ENCODE measurements around the gene C1orf21. TPM values are rescaled to one million over a fixed set of nuclear protein-coding genes. Genes with fewer than 3 reads are reported as not detected.

The C1orf21 gene
- total RNA-seq, 1 donor from 2014 or later: 3.3 TPM

DNA sequence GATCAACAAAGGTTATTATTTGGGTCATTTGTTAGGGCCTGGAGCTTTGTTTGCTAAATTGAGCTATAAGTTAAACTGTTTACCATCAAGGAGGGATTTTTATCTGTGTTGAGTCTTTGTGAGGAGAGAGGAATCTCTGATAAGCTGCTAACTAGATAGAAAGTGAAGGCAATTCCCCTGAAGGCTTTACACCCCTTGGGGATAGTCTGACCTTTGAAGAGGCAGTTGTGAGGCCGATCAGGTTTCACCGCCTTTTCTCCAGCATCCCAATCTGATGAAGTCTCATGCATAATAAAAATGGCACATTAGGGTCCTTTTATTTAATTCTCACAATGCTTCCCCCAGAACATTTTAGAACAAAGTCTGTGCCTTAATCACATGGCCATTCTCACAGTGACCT lies 21.8 kb downstream of the C1orf21 start:
- intact Hi-C loops (cut with micrococcal nuclease): no loop called here

DNA sequence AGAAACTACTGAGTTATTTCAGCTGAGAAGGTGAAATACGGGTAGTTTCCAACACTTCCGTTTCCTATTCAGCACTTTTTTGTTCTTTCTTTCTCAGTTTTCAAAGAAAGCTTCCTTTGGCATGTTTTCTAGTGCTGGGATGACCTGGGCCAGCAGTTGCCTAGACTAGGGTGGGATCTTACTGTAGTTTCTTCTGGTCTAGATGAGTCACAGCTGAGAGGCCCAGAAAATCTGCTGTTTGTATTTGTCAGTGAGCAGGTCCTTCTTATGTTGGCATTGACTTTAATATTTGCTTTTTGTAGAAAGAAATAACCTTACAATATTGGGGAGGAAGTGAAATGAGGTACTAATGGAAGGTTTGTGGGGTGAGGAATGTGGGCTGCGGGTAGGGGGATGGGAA lies 22.2 kb downstream of the C1orf21 start:
- intact Hi-C loops (cut with micrococcal nuclease): no loop called here

DNA sequence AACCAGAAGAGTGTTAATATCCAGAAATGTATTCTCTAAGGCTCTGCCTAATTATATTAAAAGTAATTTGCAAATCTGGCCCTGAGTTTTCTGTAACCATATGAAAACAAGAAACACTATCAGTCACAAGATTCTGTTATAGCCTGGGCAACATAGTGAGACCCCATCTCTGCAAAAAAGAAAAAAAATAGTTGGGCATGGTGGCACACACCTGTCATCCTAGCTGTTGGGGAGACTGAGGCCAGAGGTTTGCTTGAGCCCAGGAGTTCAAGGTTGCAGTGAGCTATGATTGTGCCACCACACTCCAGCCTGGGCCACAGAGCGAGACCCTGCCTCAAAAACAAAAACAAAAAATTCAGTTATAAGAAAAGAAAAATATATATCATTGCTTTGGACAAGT lies 25.6 kb downstream of the C1orf21 start:
- intact Hi-C loops (cut with micrococcal nuclease): no loop called here

DNA sequence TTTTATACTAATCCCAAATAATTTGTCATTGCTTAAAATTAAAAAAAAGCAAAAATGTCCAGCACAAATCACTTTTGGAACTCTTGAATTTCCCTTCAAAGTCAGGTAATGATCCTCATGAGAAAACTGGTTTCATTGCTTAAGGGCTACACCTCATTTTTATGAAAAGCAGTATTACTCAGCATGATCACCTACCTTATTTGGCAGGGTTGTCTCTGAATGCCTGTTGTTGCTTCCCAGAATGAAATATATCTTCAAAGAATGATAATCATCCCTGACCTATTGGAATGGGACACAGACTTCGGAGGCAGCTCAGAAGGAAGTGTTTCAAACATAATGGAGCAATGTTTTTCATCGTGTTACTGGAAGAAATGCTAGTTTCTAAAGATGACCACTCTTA lies 29.7 kb downstream of the C1orf21 start:
- intact Hi-C loops (cut with micrococcal nuclease): no loop called here

DNA sequence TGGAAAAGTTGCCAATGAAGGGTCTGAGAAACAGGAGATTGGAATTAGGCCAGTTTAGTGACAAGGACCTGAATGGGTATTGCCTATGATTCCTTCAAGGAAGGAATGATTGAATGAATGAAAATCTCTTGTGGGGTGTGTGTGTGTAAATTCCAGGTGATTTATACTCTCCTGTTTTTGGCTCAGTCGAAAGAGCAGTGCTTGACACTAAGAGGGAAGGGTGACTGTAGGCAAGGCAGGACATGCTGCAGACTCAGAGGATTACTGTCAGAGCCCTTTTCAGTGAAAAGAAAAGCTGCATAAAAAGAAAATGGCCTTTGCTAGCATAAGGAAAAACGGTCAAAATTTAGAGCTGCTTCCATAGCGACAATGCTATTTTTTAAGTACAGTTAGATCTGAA lies 30.1 kb downstream of the C1orf21 start:
- intact Hi-C loops (cut with micrococcal nuclease): no loop called here

DNA sequence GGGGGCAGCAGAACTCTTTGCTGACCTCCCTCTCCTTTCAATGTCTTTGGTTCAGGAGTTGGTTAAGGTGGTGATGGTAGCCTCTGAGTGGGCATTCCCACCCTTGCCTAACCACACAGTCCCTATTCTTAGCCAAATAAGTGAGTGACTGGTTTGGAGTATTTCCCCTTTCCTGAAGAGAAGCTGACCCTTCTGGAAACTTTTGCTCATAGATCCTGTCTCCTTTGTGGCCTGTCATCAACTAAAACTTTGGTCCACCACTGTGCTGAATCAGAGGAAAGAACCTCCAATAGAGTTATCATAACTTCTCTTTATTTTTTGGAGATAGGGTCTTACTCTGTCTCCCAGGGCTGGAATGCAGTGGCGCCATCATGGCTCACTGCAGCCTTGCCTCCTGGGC lies 31.1 kb downstream of the C1orf21 start:
- intact Hi-C loops (cut with micrococcal nuclease): no loop called here

DNA sequence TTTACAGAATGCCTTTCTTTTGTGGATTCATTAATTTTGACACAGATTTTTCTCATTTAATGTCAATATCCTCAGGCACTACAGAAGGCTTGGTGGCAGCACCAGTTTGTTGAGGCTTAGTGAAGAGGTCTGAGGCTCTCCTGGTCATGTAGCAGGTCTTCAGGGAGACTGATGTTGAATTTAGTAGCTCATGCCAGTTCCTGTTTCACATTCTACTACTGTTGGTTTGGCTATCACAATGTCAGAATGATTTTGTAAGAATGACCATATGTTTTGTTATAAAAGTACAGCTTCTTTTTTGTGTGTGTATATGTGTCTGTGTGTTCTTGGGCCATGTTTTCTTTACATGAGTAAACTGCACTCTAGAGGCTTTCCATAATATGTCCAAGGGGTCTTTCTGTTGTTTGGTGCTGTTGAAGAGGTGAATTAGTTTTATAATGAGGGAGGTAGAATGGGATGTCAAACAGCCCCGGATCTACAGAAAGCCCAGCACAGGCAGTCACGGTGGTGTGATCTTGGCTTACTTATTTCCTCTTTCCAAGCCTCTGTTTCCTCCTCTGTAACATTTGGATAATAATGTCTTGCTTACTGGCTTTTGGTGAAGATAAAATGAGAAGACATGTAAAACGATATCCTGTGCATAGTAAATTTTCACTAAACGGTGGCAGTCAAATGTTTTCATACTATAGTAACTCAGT lies 32.0 kb downstream of the C1orf21 start:
- intact Hi-C loops (cut with micrococcal nuclease): no loop called here

DNA sequence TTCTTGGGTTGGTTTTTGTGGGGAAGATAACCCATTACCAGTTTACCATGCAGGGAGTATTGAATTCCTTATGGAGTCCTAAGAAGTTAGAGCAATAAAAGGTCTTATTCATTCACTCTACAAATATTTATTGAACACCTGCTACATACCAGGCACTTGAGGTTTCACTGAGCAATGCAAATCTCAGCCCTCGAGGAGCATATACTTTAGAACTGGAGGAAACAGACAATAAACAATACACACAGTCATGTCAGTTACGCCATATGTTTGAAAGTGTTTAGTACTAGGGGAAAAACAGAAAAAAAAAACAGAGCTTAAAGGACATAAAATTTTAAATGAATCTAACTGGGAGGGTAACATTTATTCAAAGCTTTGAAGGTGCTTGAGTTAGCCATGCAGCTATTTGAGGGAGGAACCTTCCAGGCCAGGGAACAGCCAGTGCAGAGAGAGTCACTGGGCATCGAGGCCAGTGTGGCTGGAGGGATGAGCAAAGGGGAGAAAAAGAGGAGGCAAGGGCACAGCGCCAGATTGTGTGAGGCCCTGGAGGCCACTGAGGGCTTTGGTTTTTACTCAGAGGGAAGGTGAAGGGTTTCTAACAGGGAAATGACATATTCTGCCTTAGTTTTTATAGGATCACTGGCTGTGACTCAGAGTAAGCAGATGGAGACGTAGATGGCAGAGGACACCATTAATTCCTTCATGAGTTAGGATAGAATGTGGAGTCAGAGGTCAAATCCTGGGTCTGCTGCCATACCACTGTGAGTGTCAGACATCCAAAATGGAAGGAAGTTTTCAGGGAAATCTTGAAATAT lies 32.7 kb downstream of the C1orf21 start:
- intact Hi-C loops (cut with micrococcal nuclease): no loop called here

DNA sequence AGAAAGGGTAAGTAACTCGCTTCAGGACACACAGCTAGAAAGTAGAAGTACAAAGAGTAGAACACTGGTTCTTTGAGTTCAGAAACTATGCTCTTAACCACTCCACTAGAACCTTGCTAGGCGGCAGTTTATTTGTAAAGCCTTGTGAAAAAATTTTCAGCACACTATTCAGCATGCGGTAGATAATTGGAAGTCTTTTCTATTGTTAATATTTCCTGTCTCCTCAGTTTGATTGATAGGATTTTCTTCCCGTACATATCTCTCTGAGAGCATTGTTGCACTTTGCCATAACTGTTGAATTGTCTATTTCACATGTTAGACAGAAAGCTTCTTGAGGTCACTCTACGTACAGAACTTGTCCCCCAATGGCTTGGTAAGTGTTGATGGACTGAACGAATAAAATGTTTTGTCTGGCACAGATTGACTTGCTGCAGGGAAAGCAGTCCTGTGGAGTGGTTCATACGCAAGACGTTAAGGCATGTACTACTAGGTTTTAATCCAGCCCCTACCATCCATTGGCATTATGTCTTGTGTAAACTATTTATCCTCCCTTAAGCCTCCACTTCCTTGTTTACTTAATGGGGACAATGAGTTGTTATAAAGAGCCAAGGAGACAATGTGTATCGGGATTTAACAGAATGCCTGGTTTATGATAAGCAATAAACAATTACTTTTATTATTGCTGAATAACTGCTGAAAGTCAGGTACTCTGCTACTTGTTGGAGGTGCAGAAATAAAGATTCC lies 35.8 kb downstream of the C1orf21 start:
- intact Hi-C loops (cut with micrococcal nuclease): no loop called here

DNA sequence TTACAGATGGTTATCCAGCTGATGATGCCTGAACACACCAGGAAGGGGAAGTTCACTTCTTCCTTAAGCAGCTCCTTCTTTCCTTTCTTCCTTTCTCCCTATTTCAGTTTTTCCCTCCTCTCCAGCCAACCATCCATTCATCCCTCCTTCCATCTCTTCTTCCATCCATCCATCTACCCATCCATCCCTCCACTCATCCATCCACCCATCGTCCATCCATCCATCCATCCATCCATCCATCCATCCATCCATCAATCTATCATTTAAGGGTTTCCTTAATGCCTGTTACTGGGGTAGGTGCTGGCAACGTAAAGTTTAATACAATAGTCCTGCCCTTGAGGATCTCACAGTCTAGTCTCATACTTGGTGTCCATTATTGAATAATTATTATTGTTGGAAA lies 36.8 kb downstream of the C1orf21 start:
- intact Hi-C loops (cut with micrococcal nuclease): no loop called here

DNA sequence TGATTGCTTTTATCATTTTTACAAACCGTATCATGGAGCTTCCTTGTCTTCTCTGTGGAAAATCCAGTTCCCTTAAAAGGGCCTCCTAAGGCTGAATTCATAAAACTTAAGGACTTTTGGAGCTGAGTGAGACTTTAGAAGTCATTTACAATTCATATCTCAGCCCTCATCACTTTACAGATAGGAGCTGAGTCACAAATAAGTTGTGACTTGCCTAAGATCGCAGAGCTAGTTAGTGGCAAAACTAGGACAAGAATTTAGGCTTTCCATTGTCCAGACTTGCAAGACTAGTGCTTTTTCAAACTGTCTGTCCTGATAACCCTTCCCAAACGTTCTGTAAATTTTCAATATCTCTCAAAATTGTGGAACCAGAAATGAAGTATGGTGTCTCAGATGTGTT lies 37.3 kb downstream of the C1orf21 start:
- intact Hi-C loops (cut with micrococcal nuclease): no loop called here

DNA sequence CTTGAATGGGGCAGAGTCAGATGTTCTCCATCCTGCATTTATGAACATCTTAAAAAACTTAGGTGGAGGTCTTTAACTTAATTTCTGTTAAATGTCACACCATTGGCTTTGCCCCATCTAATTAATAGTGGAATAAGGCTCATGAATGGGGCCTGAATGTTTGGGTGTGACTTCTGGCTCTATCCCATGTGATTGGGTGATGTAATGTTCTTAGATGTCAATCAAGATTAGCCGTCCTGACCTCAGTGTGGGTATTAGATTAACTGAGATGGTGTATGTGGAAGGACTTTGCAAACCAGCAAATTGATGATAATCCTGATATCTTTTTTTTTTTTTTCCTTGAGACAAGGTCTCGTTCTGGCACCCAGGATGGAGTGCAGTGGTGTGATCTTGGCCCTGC lies 38.1 kb downstream of the C1orf21 start:
- intact Hi-C loops (cut with micrococcal nuclease): loop anchor here (5.0 kb wide), 1 partner anchor 67 kb away; no protein-coding TSS in a partner anchor

DNA sequence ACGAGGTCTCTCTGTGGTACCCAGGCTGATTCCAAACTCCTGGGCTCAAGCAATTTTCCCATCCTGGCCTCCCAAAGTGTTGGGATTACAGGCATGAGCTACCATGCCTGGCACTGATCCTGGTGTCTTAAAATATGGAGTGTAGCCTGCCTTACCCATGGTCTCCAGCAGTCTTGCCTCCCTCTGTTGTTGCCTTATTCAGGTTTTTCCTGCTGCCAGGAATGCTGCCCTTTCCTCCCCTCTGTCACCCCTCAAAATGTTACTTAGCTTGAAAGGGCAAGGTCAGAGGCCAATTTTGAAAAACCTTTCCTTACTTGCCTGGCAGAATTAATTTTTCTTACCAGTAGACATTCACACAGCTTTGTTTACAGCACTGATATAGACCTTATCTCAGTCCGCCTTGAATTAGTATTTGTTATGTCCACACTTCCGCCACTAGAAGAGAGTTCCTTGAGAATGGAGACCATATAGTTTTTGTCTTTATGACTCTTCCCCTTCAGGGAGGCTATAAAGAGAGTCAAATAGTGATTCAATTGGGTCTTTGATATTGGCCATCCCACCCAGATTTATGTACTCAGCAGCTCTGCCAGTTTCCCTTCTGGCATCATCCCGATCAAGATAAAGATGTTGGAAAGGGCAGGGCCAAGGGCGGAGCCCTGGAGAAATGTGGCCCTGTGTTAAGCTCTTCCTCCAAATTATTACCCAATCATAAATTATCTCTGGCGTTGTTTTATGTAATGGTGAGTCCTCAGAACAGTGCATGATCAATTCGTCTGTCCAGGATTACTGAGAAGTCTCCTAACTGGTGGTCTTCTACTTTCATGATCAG lies 38.8 kb downstream of the C1orf21 start:
- intact Hi-C loops (cut with micrococcal nuclease): loop anchor here (5.0 kb wide), 1 partner anchor 67 kb away; no protein-coding TSS in a partner anchor

DNA sequence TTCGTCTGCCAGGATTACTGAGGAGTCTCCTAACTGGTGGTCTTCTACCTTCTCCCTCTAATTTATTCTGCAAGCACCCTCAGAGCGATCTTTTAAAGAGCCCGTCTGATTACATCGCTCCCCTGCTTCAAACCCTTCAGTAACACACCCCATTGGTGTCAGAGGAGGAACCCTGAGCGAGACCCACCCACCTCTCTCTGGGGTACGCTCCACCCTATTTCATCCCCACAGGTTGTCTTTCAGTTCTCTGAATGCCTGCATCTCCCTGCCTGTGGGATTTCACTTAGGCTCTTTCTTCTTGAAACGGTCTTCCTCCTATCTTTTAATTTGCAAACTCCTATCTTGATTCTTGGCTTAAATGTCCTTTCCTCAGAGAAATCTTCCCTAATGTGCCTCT lies 39.4 kb downstream of the C1orf21 start:
- intact Hi-C loops (cut with micrococcal nuclease): loop anchor here (5.0 kb wide), 1 partner anchor 66 kb away; no protein-coding TSS in a partner anchor

DNA sequence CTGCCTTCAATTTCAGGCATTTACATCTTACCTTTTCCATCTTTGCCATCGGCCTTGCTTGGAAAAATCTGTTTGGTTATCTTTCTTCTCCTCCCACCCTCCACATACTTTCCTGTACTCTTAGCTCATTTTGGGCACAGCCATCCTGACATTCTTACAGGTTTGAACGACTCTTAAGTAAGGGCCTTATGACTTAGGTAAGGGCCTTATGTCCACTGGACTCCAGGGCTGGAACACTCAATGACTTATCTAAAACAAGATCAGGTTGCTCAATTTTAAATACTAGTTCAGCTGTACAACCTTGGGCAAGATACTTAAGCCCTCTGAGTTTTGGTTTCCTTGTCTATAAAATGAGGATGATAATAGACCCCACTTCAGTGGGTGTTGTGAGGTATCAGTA lies 40.9 kb downstream of the C1orf21 start:
- intact Hi-C loops (cut with micrococcal nuclease): loop anchor here (5.0 kb wide), 1 partner anchor 65 kb away; no protein-coding TSS in a partner anchor

DNA sequence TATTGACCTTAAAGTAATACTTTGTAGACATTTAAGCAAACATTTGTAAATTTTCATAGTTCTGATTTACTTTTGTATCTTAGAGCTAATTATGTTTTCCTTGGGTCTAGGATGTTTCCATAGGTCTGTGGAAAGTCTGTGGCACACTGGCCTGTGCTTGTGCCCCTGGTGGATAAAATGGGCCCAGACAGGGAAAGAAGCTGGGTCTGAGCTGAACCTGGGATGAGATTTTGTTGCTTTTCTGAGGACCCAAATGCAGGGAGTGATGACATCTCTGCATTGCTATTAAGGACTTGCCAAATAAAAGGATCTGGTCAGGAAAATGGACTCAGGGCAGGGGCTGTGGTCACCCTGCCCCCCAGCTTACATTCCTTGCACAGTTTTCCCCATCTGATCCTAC lies 41.8 kb downstream of the C1orf21 start:
- intact Hi-C loops (cut with micrococcal nuclease): loop anchor here (5.0 kb wide), 1 partner anchor 64 kb away; no protein-coding TSS in a partner anchor

DNA sequence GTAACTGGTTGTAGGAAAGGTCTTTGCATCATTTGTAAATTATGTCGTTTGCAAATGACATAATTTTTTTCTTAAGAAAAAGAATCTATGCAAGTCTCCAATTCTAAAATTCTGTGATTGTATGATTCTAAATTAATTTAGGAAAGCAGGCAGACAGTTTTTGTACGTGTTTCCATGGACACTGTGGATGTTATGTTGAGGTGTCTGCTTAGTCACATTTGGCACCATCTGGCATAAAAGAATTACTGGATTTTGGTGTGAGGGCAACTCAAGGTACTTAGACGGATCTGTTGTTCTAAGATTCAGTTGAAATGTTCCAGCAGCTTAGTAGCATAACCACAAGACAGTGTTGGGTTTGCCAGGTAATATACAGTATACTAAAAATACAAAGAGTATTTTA lies 42.5 kb downstream of the C1orf21 start:
- intact Hi-C loops (cut with micrococcal nuclease): loop anchor here (5.0 kb wide), 1 partner anchor 63 kb away; no protein-coding TSS in a partner anchor

DNA sequence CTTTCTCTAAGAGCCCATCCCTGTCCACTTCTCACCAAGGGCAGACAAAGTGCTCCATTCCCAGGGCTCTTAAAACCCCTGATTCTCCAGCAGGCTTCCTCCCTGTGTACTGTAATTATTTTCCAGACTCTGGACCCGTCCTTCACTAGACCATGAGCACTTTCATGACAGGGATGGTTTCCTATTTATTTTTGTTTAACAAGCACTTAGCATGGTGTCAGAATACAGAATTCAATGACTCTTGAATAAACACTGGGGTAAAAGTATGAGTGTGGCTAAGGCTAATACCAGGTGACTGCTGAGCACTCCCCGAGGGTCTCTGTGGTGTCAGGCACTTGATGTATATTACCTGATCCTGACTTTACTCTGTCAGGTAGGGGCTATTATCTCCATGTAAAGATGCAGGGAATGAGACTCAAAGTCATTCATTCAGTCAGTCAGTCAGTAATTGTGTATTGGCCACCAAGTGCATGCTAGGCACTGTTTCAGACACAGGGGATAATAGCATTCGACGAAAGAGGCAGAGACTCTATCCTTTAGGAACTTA lies 47.2 kb downstream of the C1orf21 start:
- intact Hi-C loops (cut with micrococcal nuclease): no loop called here

DNA sequence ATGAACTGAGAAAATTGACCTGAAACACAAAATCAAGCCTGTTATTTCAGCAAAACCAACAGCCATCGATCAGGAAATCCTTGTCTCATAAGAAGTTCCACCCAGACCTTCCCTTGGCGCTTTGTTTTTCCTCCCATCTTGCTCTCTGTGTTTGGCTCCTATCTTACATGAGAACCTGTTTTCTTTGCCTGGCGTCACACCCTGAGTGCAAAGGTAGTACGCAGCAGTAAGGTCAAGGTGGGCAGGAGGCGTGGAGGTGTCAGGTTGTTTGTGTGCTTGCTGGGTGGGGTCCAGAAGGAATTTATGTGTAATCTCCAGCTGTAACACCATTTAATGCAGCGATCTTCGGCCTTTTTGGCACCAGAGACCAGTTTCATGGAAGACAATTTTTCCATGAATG lies 50.5 kb downstream of the C1orf21 start:
- intact Hi-C loops (cut with micrococcal nuclease): no loop called here

DNA sequence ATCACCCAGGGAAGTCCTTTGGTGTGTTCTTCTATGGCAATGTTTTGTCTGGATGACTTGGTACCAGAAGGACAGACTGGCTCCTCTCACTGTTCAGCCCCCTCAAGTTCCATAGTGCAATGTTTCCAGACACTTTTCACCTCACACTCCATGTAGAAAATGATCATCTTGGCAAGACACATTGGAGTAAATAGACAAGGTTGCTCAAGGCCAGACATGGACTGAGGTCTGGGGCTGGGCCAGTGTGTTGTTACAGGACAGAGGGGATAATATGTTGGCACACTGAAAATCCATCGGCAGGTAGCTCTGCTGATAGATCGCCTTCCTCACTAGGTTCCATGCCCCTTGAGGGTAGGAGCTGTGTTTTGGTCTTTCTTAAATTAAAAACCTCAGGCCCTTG lies 51.5 kb downstream of the C1orf21 start:
- intact Hi-C loops (cut with micrococcal nuclease): no loop called here

DNA sequence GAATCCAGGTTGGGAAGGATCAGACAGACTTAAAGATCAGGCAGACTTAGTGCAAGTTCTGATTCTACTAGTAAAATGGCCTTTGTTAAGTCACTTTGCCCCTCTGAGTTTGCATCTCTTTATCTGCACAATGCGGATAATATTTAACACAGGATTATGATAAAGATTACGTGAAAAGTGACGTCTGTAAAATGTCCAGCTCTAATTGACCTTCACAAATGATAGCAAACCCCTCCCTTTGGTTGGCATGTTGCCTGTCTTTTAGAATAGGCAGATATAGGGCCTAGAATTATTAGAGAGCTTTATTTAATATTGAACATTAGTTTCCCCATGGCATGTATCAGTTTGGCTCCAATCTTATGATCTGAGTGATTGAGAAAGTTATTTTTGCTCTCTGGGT lies 55.4 kb downstream of the C1orf21 start:
- intact Hi-C loops (cut with micrococcal nuclease): no loop called here

All from T-helper 2 cell treated with Interferon-gamma antibody and Interleukin-4, amounts not matched to agents 100 ng/mL and 5 ng/mL, for 36 hours (primary cell).